GM18868 (cell line): ENCODE results near the gene B4GALT3.

Experiments
- ATAC-seq: cut with Tn5 transposase; IDR thresholded peaks from one replicate; pipeline ENCODE4 v1.9.1; 2021; ENCODE audit warnings: mild to moderate bottlenecking, moderate library complexity; ENCODE audit not compliant: unreplicated experiment

Gene B4GALT3

GRCh38 chr1:161131523-161132409 lies 45.5 kb downstream of the B4GALT3 start:
- ATAC-seq: no peak

- no peak for ATAC-seq
Observed at GRCh38 chr1:161130266-161130665, 47.0 kb downstream of the B4GALT3 start.

- ATAC-seq: no peak
Observed at GRCh38 chr1:161128591-161129420, 48.5 kb downstream of the B4GALT3 start.

- ATAC-seq: no peak
Observed at GRCh38 chr1:161127649-161128048, 49.7 kb downstream of the B4GALT3 start.

GRCh38 chr1:161122967-161123366 lies 54.3 kb downstream of the B4GALT3 start:
- ATAC-seq: no peak

- no peak for ATAC-seq
Observed at GRCh38 chr1:161121834-161122233, 55.5 kb downstream of the B4GALT3 start.
